B cell (primary cell): ENCODE results near the gene RPS18. TPM values are rescaled to one million over a fixed set of nuclear protein-coding genes. Genes with fewer than 3 reads are reported as not detected.

Experiments
- ATAC-seq: fragments of 200-7000 bp; cut with Tn5 transposase; one replicate; pipeline ENCODE4 v1.10.0; 2021; ENCODE audit warnings: low read depth, mild to moderate bottlenecking, moderate number of reproducible peaks, moderate library complexity
- CTCF ChIA-PET: fragments of 350-600 bp; sonication (Branson Sonifier 250); formaldehyde crosslinking; loops from one replicate; lab custom pipeline; 2021; ENCODE audit warnings: antibody characterized with exemption, inconsistent platforms; lab: Charles Lee
- POLR2A ChIA-PET: fragments of 350-600 bp; sonication (Branson Sonifier 250); formaldehyde crosslinking; loops from one replicate; lab custom pipeline; 2021; ENCODE audit warnings: antibody characterized with exemption; lab: Charles Lee
- DNase-seq: peaks from one replicate; pipeline ENCODE4 v3.0.0; 2013
- H2AFZ ChIP-seq: 2 replicates; pipeline ENCODE4 v1.6.1; 2012; ENCODE audit warnings: mild to moderate bottlenecking, low read depth, low read length; ENCODE audit not compliant: insufficient read depth, poor library complexity, severe bottlenecking
- H3K27ac ChIP-seq, 2 donors: 1 replicate in 1 of 2; 2 replicates in 1 of 2; pipeline ENCODE4 v1.5.1; 2012 to 2013; ENCODE audit warnings: low read length in 2 of 2, mild to moderate bottlenecking in 2 of 2, moderate library complexity in 1 of 2
- H3K27me3 ChIP-seq, 4 experiments: fragments of 200-600 bp in 1 of 4; sonication (generic) in 1 of 4; replicated peaks in 1 of 4; 1 replicate in 2 of 4; 2 replicates in 2 of 4; pipeline versions ENCODE4 v1.6.1 to v1.7.0; 2013 to 2016; ENCODE audit warnings: low read length in 3 of 4, mild to moderate bottlenecking in 2 of 4, mixed read lengths in 1 of 4, moderate library complexity in 1 of 4; ENCODE audit not compliant: insufficient read depth in 4 of 4, control insufficient read depth in 3 of 4; ENCODE audit errors: control extremely low read depth in 1 of 4
- H3K36me3 ChIP-seq, 2 experiments: replicated peaks in 1 of 2; 1 replicate in 1 of 2; 2 replicates in 1 of 2; pipeline versions ENCODE4 v1.6.1 to v1.7.1; 2013; ENCODE audit warnings: low read length in 1 of 2; ENCODE audit not compliant: insufficient read depth in 2 of 2, control insufficient read depth in 1 of 2; ENCODE audit errors: control extremely low read depth in 1 of 2, extremely low read depth in 1 of 2
- H3K4me1 ChIP-seq, 2 donors: fragments of 200-600 bp in 1 of 2; sonication (generic) in 1 of 2; 1 replicate in 1 of 2; 2 replicates in 1 of 2; pipeline versions ENCODE4 v1.5.1 to v1.6.1; 2013 to 2017; ENCODE audit warnings: low read length in 2 of 2; ENCODE audit not compliant: control insufficient read depth in 2 of 2, insufficient read depth in 2 of 2
- H3K4me2 ChIP-seq: replicated peaks from 2 replicates; pipeline ENCODE3; 2012; ENCODE audit warnings: mild to moderate bottlenecking, low read depth, low read length; ENCODE audit not compliant: poor library complexity, severe bottlenecking
- H3K4me3 ChIP-seq, 5 experiments: fragments of 200-600 bp in 1 of 5; sonication (generic) in 1 of 5; 1 replicate in 3 of 5; 2 replicates in 2 of 5; pipeline versions ENCODE4 v1.5.1 to v1.7.0; 2011 to 2016; ENCODE audit warnings: low read length in 4 of 5, mild to moderate bottlenecking in 4 of 5, low read depth in 2 of 5, control low read depth in 1 of 5, moderate library complexity in 1 of 5; ENCODE audit not compliant: insufficient read depth in 1 of 5; ENCODE audit errors: control extremely low read depth in 1 of 5, extremely low read depth in 1 of 5
- H3K79me2 ChIP-seq: fragments of 200-600 bp; sonication (generic); one replicate; pipeline ENCODE4 v1.6.0; 2016; ENCODE audit warnings: low read length; ENCODE audit not compliant: control insufficient read depth, insufficient read depth
- H3K9ac ChIP-seq: fragments of 200-600 bp; sonication (generic); 2 replicates; pipeline ENCODE4 v1.6.1; 2017; ENCODE audit warnings: mild to moderate bottlenecking, low read length, moderate library complexity
- H3K9me3 ChIP-seq, 3 donors: one replicate each; pipeline versions ENCODE4 v1.6.1 to v1.7.1; 2013; ENCODE audit warnings: low read length in 2 of 3; ENCODE audit not compliant: control insufficient read depth in 2 of 3, insufficient read depth in 1 of 3; ENCODE audit errors: control extremely low read depth in 1 of 3
- H4K20me1 ChIP-seq: 2 replicates; pipeline ENCODE4 v1.6.0; 2012; ENCODE audit warnings: mild to moderate bottlenecking, low read length; ENCODE audit not compliant: insufficient read depth, control insufficient read depth, poor library complexity, severe bottlenecking
- H3K27ac Mint-ChIP-seq: one replicate; pipeline ENCODE4 v1.8.0; 2021; ENCODE audit warnings: mixed read lengths
- H3K27me3 Mint-ChIP-seq: one replicate; pipeline ENCODE4 v1.8.0; 2021; ENCODE audit warnings: mixed read lengths
- H3K4me1 Mint-ChIP-seq: one replicate; pipeline ENCODE4 v1.8.0; 2021; ENCODE audit warnings: mixed read lengths
- H3K4me3 Mint-ChIP-seq: one replicate; pipeline ENCODE4 v1.8.0; 2021; ENCODE audit warnings: mixed read lengths
- H3K9me3 Mint-ChIP-seq: one replicate; pipeline ENCODE4 v1.8.0; 2022; ENCODE audit warnings: mixed read lengths; ENCODE audit not compliant: insufficient read depth
- EZH2 ChIP-seq: IDR thresholded peaks from 2 replicates; pipeline ENCODE4 v1.6.1; 2012; ENCODE audit warnings: borderline replicate concordance, low read depth, mild to moderate bottlenecking, moderate library complexity, low read length; ENCODE audit not compliant: insufficient read depth, poor library complexity, severe bottlenecking
- WGBS: methylation state at CpG from one replicate; pipeline ENCODE4 v1.1.5; 2013; ENCODE audit warnings: missing lambda C conversion rate; ENCODE audit not compliant: insufficient coverage; 5-methylcytosine and 5-hydroxymethylcytosine counted together
- intact Hi-C: fragments of 100-400 bp; cut with micrococcal nuclease; formaldehyde crosslinking; loops from one replicate; pipeline ENCODE4 v1.10.0; 2022
- polyA plus RNA-seq: library from polyadenylated mRNA; depleted of rRNA; stranded (reverse); fragments of >200 nt; gene quantifications from 2 replicates; pipeline ENCODE4 v1.2.3, GENCODE V29; 2012
- total RNA-seq, 2 donors: library from RNA; stranded (reverse); fragments of 120-200 nt in 1 of 2; gene quantifications; 1 replicate in 1 of 2; 2 replicates in 1 of 2; pipeline versions ENCODE4 v1.2.3 to v1.2.4, GENCODE V29; 2013 to 2022
- TF ChIP-seq, protein P1 (sequence below): fragments of 200-600 bp; IDR thresholded peaks from one replicate; pipeline ENCODE4 v1.8.0; 2022; ENCODE audit warnings: antibody characterized with exemption, mild to moderate bottlenecking

RPS18 gene
- total and polyA plus RNA-seq, 2 donors (not counting 1 experiment from before 2014, with no cell fraction given) = 3,830 to 5,829 TPM

DNA sequence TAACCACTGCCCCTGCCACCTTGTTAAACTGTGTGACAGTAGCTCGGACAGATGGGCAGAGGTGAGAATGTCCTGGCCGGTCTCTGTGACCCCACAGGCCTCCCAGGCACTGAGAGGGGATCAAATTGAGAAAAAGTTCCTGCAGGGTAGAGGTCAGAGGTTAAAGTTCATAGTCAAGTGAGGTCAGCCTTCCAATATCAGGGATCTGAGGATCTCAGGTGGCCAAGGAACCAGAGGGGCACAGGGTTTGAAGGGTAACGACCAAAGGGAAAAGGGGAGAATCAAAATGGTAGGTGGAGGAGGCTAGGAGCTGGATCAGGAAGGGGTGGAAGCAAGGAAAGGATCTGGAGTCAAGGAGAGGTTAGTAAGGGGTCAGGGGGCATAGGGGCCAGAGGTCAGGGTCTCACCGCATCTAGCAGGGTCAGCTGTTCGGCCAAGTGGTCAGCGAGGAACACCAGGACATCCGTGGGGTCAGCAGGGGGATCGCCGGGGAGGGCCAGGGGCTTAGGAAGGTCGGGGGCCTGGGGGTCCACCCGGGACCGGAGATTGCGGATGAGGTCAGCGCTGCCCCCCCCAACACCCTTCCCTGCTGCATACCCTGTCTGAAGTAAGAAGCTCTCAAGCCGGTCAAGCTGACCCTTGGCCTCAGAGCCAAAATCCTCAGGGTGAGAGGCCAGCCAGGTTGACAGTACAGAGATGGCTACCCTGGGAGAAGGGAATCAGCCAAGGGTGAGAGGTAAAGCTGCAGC is 23.9 kb downstream of the RPS18 start:
- Histone ChIP-seq H3K36me3 (peaks cover 0 to 60% of the 10 kb centered on the region in 2 experiments), H3K9ac (no peak overlapping the region), H3K4me2 (no peak overlapping the region), H3K4me3 (no peak overlapping the region), H3K9me3 (no peaks in the 10 kb centered on the region), H2AFZ (no peak overlapping the region), H3K4me1 (peaks cover 12 to 22% of the 10 kb centered on the region in 2 donors), H3K27ac (no peak overlapping the region), H4K20me1 (peaks cover 20% of the 10 kb centered on the region), H3K79me2 (peaks cover 13% of the 10 kb centered on the region), H3K27me3 (no peaks in the 10 kb centered on the region)
- no peak for DNase-seq
- no peak for TF ChIP-seq EZH2
- TF ChIP-seq, protein P1, sequence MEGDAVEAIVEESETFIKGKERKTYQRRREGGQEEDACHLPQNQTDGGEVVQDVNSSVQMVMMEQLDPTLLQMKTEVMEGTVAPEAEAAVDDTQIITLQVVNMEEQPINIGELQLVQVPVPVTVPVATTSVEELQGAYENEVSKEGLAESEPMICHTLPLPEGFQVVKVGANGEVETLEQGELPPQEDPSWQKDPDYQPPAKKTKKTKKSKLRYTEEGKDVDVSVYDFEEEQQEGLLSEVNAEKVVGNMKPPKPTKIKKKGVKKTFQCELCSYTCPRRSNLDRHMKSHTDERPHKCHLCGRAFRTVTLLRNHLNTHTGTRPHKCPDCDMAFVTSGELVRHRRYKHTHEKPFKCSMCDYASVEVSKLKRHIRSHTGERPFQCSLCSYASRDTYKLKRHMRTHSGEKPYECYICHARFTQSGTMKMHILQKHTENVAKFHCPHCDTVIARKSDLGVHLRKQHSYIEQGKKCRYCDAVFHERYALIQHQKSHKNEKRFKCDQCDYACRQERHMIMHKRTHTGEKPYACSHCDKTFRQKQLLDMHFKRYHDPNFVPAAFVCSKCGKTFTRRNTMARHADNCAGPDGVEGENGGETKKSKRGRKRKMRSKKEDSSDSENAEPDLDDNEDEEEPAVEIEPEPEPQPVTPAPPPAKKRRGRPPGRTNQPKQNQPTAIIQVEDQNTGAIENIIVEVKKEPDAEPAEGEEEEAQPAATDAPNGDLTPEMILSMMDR = no peak
- H3K4me1 Mint-ChIP-seq = peaks cover 33% of the 10 kb centered on the region
- H3K27ac Mint-ChIP-seq = peak overlapping the region; percentile 47
- 95% methylated on average over 9 of the region's 15 CpGs for WGBS
- intact Hi-C loops = no loop called here
- H3K27me3 Mint-ChIP-seq = no peaks in the 10 kb centered on the region
- ChIA-PET CTCF (interaction anchor here (0.9 to 1.8 kb wide), 3 partner anchors 18 to 49 kb away, joined by 3 to 4 read pairs (median 4); partner anchors contain the start of gene B3GALT4), POLR2A (no interaction called here)
- ATAC-seq = no peak
- H3K9me3 Mint-ChIP-seq = no peaks in the 10 kb centered on the region
- peak overlapping the region; percentile 46 for H3K4me3 Mint-ChIP-seq
